Endodermal cell (in vitro differentiated cells): ENCODE results near the gene KRTAP10-6. TPM values are rescaled to one million over a fixed set of nuclear protein-coding genes. Genes with fewer than 3 reads are reported as not detected.

Experiments
- DNase-seq: peaks from one replicate; pipeline ENCODE4 v3.0.0-alpha.2; 2017
- H3K27ac ChIP-seq: 2 replicates; pipeline ENCODE4 v1.5.1; 2013; ENCODE audit warnings: mild to moderate bottlenecking, low read depth, low read length, moderate library complexity
- H3K27me3 ChIP-seq: 2 replicates; pipeline ENCODE4 v1.6.1; 2013; ENCODE audit warnings: mild to moderate bottlenecking, low read length, moderate library complexity; ENCODE audit not compliant: insufficient read depth, control insufficient read depth, poor library complexity, severe bottlenecking
- H3K36me3 ChIP-seq: 2 replicates; pipeline ENCODE4 v1.7.0; 2013; ENCODE audit warnings: mild to moderate bottlenecking, low read length, moderate library complexity; ENCODE audit not compliant: control insufficient read depth, insufficient read depth
- H3K4me1 ChIP-seq: one replicate; pipeline ENCODE4 v1.7.0; 2013; ENCODE audit warnings: low read length; ENCODE audit not compliant: control insufficient read depth, insufficient read depth
- H3K4me3 ChIP-seq: 2 replicates; pipeline ENCODE4 v1.5.1; 2013; ENCODE audit warnings: mild to moderate bottlenecking, low read length, moderate library complexity
- H3K9ac ChIP-seq: 2 replicates; pipeline ENCODE4 v1.6.1; 2013; ENCODE audit warnings: mild to moderate bottlenecking, low read length, moderate library complexity; ENCODE audit not compliant: poor library complexity, severe bottlenecking; ENCODE audit errors: extremely low read depth
- H3K9me3 ChIP-seq: 2 replicates; pipeline ENCODE4 v1.6.1; 2013; ENCODE audit warnings: mild to moderate bottlenecking, low read length, moderate library complexity; ENCODE audit not compliant: control insufficient read depth
- H3K27ac Mint-ChIP-seq: 2 replicates; pipeline ENCODE4 v1.8.0; 2020; ENCODE audit warnings: mixed read lengths
- H3K27me3 Mint-ChIP-seq: 2 replicates; pipeline ENCODE4 v1.8.0; 2021; ENCODE audit warnings: mild to moderate bottlenecking, mixed read lengths; ENCODE audit not compliant: insufficient read depth
- H3K36me3 Mint-ChIP-seq: 2 replicates; pipeline ENCODE4 v1.8.0; 2020; ENCODE audit warnings: low read depth, mixed read lengths
- H3K4me1 Mint-ChIP-seq: 2 replicates; pipeline ENCODE4 v1.8.0; 2020; ENCODE audit warnings: mixed read lengths
- H3K4me3 Mint-ChIP-seq: 2 replicates; pipeline ENCODE4 v1.8.0; 2020; ENCODE audit warnings: mild to moderate bottlenecking, moderate library complexity, mixed read lengths
- H3K9me3 Mint-ChIP-seq: 2 replicates; pipeline ENCODE4 v1.8.0; 2020; ENCODE audit warnings: mild to moderate bottlenecking, mixed read lengths
- CTCF ChIP-seq: fragments of 200-600 bp; sonication (generic); conservative IDR thresholded peaks from 2 replicates; pipeline ENCODE4 v1.5.0; 2021; ENCODE audit warnings: antibody characterized with exemption, mild to moderate bottlenecking
- WGBS, 2 experiments: methylation state at CpG; one replicate each; pipeline versions ENCODE4 v1.1.5 to v1.1.7; 2013; ENCODE audit warnings: missing lambda C conversion rate in 2 of 2, mixed read lengths in 1 of 2; ENCODE audit not compliant: insufficient coverage in 1 of 2, insufficient read length in 1 of 2; 5-methylcytosine and 5-hydroxymethylcytosine counted together
- total RNA-seq, 2 donors: library from RNA; stranded (reverse); fragmentation: NEBNext Ultra II Directional in 1 of 2; extraction: Animal tissue kit (Norgen Biotek cat#: 25700) in 1 of 2; gene quantifications; 2 replicates in 1 of 2; 3 replicates in 1 of 2; pipeline ENCODE4 v1.2.1, GENCODE V29; 2021

KRTAP10-6 gene
- total RNA-seq, 2 donors from 2014 or later = not detected

GRCh38 chr21:44590311-44590721, 2.0 kb downstream of the KRTAP10-6 start:
- peaks cover 6% of the 10 kb centered on the region for H3K9me3 Mint-ChIP-seq
- WGBS, 2 experiments = 94 to 100% methylated on average over 1 to 10 of the region's 10 CpGs
- H3K36me3 ChIP-seq = no peaks in the 10 kb centered on the region
- H3K4me3 Mint-ChIP-seq = no peak overlapping the region
- no peak overlapping the region for H3K4me3 ChIP-seq
- no peak for TF ChIP-seq CTCF
- DNase-seq = no peak
- H3K9me3 ChIP-seq = no peaks in the 10 kb centered on the region
- H3K36me3 Mint-ChIP-seq = no peaks in the 10 kb centered on the region
- no peaks in the 10 kb centered on the region for H3K27me3 ChIP-seq
- H3K27me3 Mint-ChIP-seq = peaks cover 1% of the 10 kb centered on the region
- H3K9ac ChIP-seq = no peak overlapping the region
- H3K27ac Mint-ChIP-seq = no peak overlapping the region
- peaks cover 9% of the 10 kb centered on the region for H3K4me1 Mint-ChIP-seq
- H3K4me1 ChIP-seq = no peaks in the 10 kb centered on the region
- no peak overlapping the region for H3K27ac ChIP-seq

GRCh38 chr21:44589586-44590305, 2.6 kb downstream of the KRTAP10-6 start:
- peak; percentile 48 for DNase-seq
- no peaks in the 10 kb centered on the region for H3K4me1 ChIP-seq
- H3K27ac ChIP-seq = no peak overlapping the region
- H3K9me3 ChIP-seq = no peaks in the 10 kb centered on the region
- Mint-ChIP-seq H3K4me1 (peaks cover 9% of the 10 kb centered on the region), H3K9me3 (peaks cover 6% of the 10 kb centered on the region), H3K27ac (no peak overlapping the region), H3K36me3 (no peaks in the 10 kb centered on the region), H3K27me3 (peaks cover 1% of the 10 kb centered on the region), H3K4me3 (no peak overlapping the region)
- no peak overlapping the region for H3K9ac ChIP-seq
- H3K36me3 ChIP-seq = no peaks in the 10 kb centered on the region
- H3K4me3 ChIP-seq = no peak overlapping the region
- WGBS, 2 experiments = 92 to 93% methylated on average over 19 to 24 of the region's 24 CpGs
- H3K27me3 ChIP-seq = no peaks in the 10 kb centered on the region
- no peak for TF ChIP-seq CTCF

- Mint-ChIP-seq H3K27me3 (peaks cover 1% of the 10 kb centered on the region), H3K9me3 (peaks cover 6% of the 10 kb centered on the region), H3K4me1 (peaks cover 9% of the 10 kb centered on the region), H3K4me3 (no peak overlapping the region), H3K36me3 (no peaks in the 10 kb centered on the region), H3K27ac (no peak overlapping the region)
- no peak for TF ChIP-seq CTCF
- 83 to 94% methylated on average over 1 to 2 of the region's 2 CpGs for WGBS, 2 experiments
- no peak overlapping the region for H3K9ac ChIP-seq
- H3K4me1 ChIP-seq = no peaks in the 10 kb centered on the region
- no peaks in the 10 kb centered on the region for H3K9me3 ChIP-seq
- H3K27me3 ChIP-seq = no peaks in the 10 kb centered on the region
- H3K4me3 ChIP-seq = no peak overlapping the region
- no peaks in the 10 kb centered on the region for H3K36me3 ChIP-seq
- no peak overlapping the region for H3K27ac ChIP-seq
- no peak for DNase-seq
Observed at GRCh38 chr21:44589094-44589493, 3.2 kb downstream of the KRTAP10-6 start.
